H1 (cell line): ENCODE data around the gene MADD. TPM values are rescaled to one million over a fixed set of nuclear protein-coding genes. Genes with fewer than 3 reads are reported as not detected.

Experiments used
- CTCF ChIA-PET: fragments of 300-600 bp; sonication (Branson Sonifier 250); formaldehyde crosslinking; loops from one replicate; lab custom pipeline; 2021; ENCODE audit not compliant: partially characterized antibody; lab: Charles Lee
- POLR2A ChIA-PET: fragments of 300-600 bp; sonication (Branson Sonifier 250); formaldehyde crosslinking; loops from one replicate; lab custom pipeline; 2021; ENCODE audit warnings: inconsistent platforms; ENCODE audit not compliant: partially characterized antibody; lab: Charles Lee
- DNase-seq, 2 experiments: peaks; one replicate each; pipeline versions ENCODE4 v3.0.0 to v3.0.0-alpha.2; 2010 to 2022; ENCODE audit warnings: low spot score in 2 of 2, low read depth in 1 of 2, mixed read lengths in 1 of 2
- FAIRE-seq: peaks from 2 replicates; lab custom pipeline; 2011; peaks lifted over from hg19 to GRCh38; lab: Jason Lieb, UNC
- H2AFZ ChIP-seq: 2 replicates; pipeline ENCODE4 v1.8.1; 2012; ENCODE audit warnings: low read length, inconsistent platforms
- H2AK5ac ChIP-seq: 2 replicates; pipeline ENCODE4 v1.6.1; 2013; ENCODE audit warnings: low read depth, low read length
- H2BK120ac ChIP-seq: replicated peaks from 2 replicates; pipeline ENCODE3; 2013; ENCODE audit warnings: low read depth, low read length, inconsistent platforms
- H2BK12ac ChIP-seq: 2 replicates; pipeline ENCODE4 v1.6.1; 2013; ENCODE audit warnings: low read depth, low read length
- H2BK15ac ChIP-seq: 2 replicates; pipeline ENCODE4 v1.6.1; 2013; ENCODE audit warnings: low read length
- H2BK20ac ChIP-seq: 2 replicates; pipeline ENCODE4 v1.6.1; 2013; ENCODE audit warnings: low read length
- H2BK5ac ChIP-seq: 2 replicates; pipeline ENCODE4 v1.6.1; 2013; ENCODE audit warnings: low read depth, low read length
- H3K14ac ChIP-seq: 2 replicates; pipeline ENCODE4 v1.6.1; 2013; ENCODE audit warnings: inconsistent platforms; ENCODE audit not compliant: insufficient read length
- H3K18ac ChIP-seq: 2 replicates; pipeline ENCODE4 v1.6.1; 2013; ENCODE audit warnings: low read length; ENCODE audit errors: extremely low read depth
- H3K23ac ChIP-seq: 2 replicates; pipeline ENCODE4 v1.6.1; 2013; ENCODE audit warnings: inconsistent platforms; ENCODE audit not compliant: insufficient read length
- H3K23me2 ChIP-seq: 2 replicates; pipeline ENCODE4 v1.6.1; 2013; ENCODE audit warnings: low read depth, low read length
- H3K27ac ChIP-seq: 2 replicates; pipeline ENCODE4 v1.6.1; 2011; ENCODE audit warnings: low read depth, low read length, inconsistent platforms
- H3K27me3 ChIP-seq, 4 experiments: replicated peaks in 1 of 4; 1 replicate in 1 of 4; 2 replicates in 3 of 4; pipeline versions ENCODE4 v1.6.1 to v1.8.1; 2011 to 2013; ENCODE audit warnings: low read length in 3 of 4, mild to moderate bottlenecking in 3 of 4, inconsistent platforms in 2 of 4, mixed read lengths in 2 of 4, moderate library complexity in 1 of 4; ENCODE audit not compliant: control insufficient read depth in 3 of 4, insufficient read depth in 3 of 4; ENCODE audit errors: extremely low read depth in 1 of 4
- H3K36me3 ChIP-seq, 4 experiments: 2 replicates each; pipeline versions ENCODE4 v1.6.1 to v1.8.1; 2011 to 2013; ENCODE audit warnings: mild to moderate bottlenecking in 4 of 4, low read length in 3 of 4, moderate library complexity in 2 of 4, control low read depth in 1 of 4, inconsistent platforms in 1 of 4; ENCODE audit not compliant: insufficient read depth in 4 of 4, control insufficient read depth in 2 of 4
- H3K4ac ChIP-seq: replicated peaks from 2 replicates; pipeline ENCODE3; 2013; ENCODE audit warnings: low read length, low read depth, mixed read lengths, inconsistent platforms; ENCODE audit not compliant: insufficient read length
- H3K4me1 ChIP-seq, 4 experiments: replicated peaks in 1 of 4; 1 replicate in 1 of 4; 2 replicates in 3 of 4; pipeline versions ENCODE4 v1.6.1 to v1.8.1; 2011 to 2013; ENCODE audit warnings: low read length in 3 of 4, inconsistent platforms in 2 of 4, mixed read lengths in 1 of 4; ENCODE audit not compliant: insufficient read depth in 4 of 4, control insufficient read depth in 3 of 4
- H3K4me2 ChIP-seq, 2 experiments: 2 replicates each; pipeline versions ENCODE4 v1.6.1 to v1.8.1; 2011 to 2013; ENCODE audit warnings: low read depth in 2 of 2, low read length in 2 of 2, control low read depth in 1 of 2, inconsistent platforms in 1 of 2, mild to moderate bottlenecking in 1 of 2; ENCODE audit not compliant: insufficient read depth in 1 of 2
- H3K4me3 ChIP-seq, 4 experiments: fragments of 200-600, 300-600 bp in 1 of 4; sonication (generic), shearing (Covaris generic), sonication (Bioruptor Twin) in 1 of 4; 2 replicates each; pipeline versions ENCODE4 v1.5.1 to v1.8.1; 2011 to 2016; ENCODE audit warnings: low read length in 4 of 4, low read depth in 3 of 4, control low read depth in 2 of 4, inconsistent platforms in 2 of 4, mild to moderate bottlenecking in 2 of 4, mixed read lengths in 1 of 4, moderate library complexity in 1 of 4; ENCODE audit not compliant: insufficient read depth in 2 of 4; ENCODE audit errors: extremely low read depth in 1 of 4
- H3K56ac ChIP-seq: replicated peaks from 2 replicates; pipeline ENCODE3; 2013; ENCODE audit warnings: low read depth, mild to moderate bottlenecking, mixed read lengths, low read length, inconsistent platforms; ENCODE audit not compliant: insufficient read length
- H3K79me1 ChIP-seq: 2 replicates; pipeline ENCODE4 v1.6.1; 2013; ENCODE audit warnings: low read depth, low read length, control low read depth
- H3K79me2 ChIP-seq, 2 experiments: 2 replicates each; pipeline versions ENCODE4 v1.6.1 to v1.8.1; 2012 to 2013; ENCODE audit warnings: low read length in 2 of 2, mild to moderate bottlenecking in 2 of 2, inconsistent platforms in 1 of 2; ENCODE audit not compliant: insufficient read depth in 2 of 2, control insufficient read depth in 1 of 2
- H3K9ac ChIP-seq, 4 experiments: replicated peaks in 1 of 4; 1 replicate in 1 of 4; 2 replicates in 3 of 4; pipeline versions ENCODE4 v1.6.1 to v1.8.1; 2011 to 2013; ENCODE audit warnings: low read depth in 3 of 4, low read length in 3 of 4, control low read depth in 2 of 4, mild to moderate bottlenecking in 2 of 4, moderate library complexity in 2 of 4, inconsistent platforms in 1 of 4; ENCODE audit errors: extremely low read depth in 1 of 4
- H3K9me3 ChIP-seq, 2 experiments: 2 replicates each; pipeline versions ENCODE4 v1.6.1 to v1.8.1; 2012 to 2013; ENCODE audit warnings: mild to moderate bottlenecking in 2 of 2, moderate library complexity in 2 of 2, control low read depth in 1 of 2, inconsistent platforms in 1 of 2, low read depth in 1 of 2, low read length in 1 of 2, mixed read lengths in 1 of 2; ENCODE audit not compliant: insufficient read depth in 2 of 2
- H4K20me1 ChIP-seq, 2 experiments: replicated peaks in 1 of 2; 2 replicates each; pipeline versions ENCODE3 to v1.8.1; 2011 to 2013; ENCODE audit warnings: inconsistent platforms in 2 of 2, low read length in 2 of 2, mild to moderate bottlenecking in 1 of 2; ENCODE audit not compliant: insufficient read depth in 2 of 2, control insufficient read depth in 1 of 2
- H4K5ac ChIP-seq: 2 replicates; pipeline ENCODE4 v1.6.1; 2013; ENCODE audit warnings: low read length, low read depth, mixed read lengths, inconsistent platforms; ENCODE audit not compliant: insufficient read length
- H4K8ac ChIP-seq: 2 replicates; pipeline ENCODE4 v1.8.0; 2013; ENCODE audit warnings: mild to moderate bottlenecking, moderate library complexity, low read length, inconsistent platforms; ENCODE audit not compliant: insufficient read depth; ENCODE audit errors: extremely low read depth
- H4K91ac ChIP-seq: replicated peaks from 2 replicates; pipeline ENCODE3; 2013; ENCODE audit warnings: low read length, mixed read lengths, inconsistent platforms; ENCODE audit not compliant: insufficient read length
- EP300 ChIP-seq, 2 experiments: IDR thresholded peaks; 1 replicate in 1 of 2; 2 replicates in 1 of 2; pipeline ENCODE4 v1.6.1; 2011 to 2012; ENCODE audit warnings: low read depth in 2 of 2, low read length in 2 of 2, mild to moderate bottlenecking in 2 of 2, borderline replicate concordance in 1 of 2, inconsistent platforms in 1 of 2, moderate library complexity in 1 of 2
- EZH2 ChIP-seq: fragments of 200-600 bp; sonication (generic); IDR thresholded peaks from 2 replicates; pipeline ENCODE4 v1.7.1; 2012; ENCODE audit warnings: low read depth, mild to moderate bottlenecking, moderate library complexity, low read length, inconsistent platforms; ENCODE audit not compliant: severe bottlenecking
- FOSL1 ChIP-seq: IDR thresholded peaks from 2 replicates; pipeline ENCODE4 v1.6.1; 2011; ENCODE audit warnings: mild to moderate bottlenecking, low read depth, low read length, moderate library complexity; ENCODE audit not compliant: insufficient read depth
- POLR2AphosphoS5 ChIP-seq: IDR thresholded peaks from 2 replicates; pipeline ENCODE4 v1.6.1; 2011; ENCODE audit warnings: low read depth, low read length
- TEAD4 ChIP-seq: IDR thresholded peaks from 2 replicates; pipeline ENCODE4 v1.6.1; 2012; ENCODE audit warnings: low read depth, low read length, inconsistent platforms, mixed read lengths
- WGBS, 2 experiments: shearing (Covaris generic) in 1 of 2; methylation state at CpG; one replicate each; pipeline versions ENCODE4 v1.1.6 to v1.1.7; 2013 to 2015; ENCODE audit warnings: low lambda C conversion rate in 2 of 2, mixed read lengths in 2 of 2, inconsistent platforms in 1 of 2, low coverage in 1 of 2, missing lambda C conversion rate in 1 of 2; ENCODE audit not compliant: insufficient replicate concordance in 2 of 2, insufficient coverage in 1 of 2, insufficient read length in 1 of 2; ENCODE audit errors: extremely low coverage in 1 of 2, missing lambda C conversion rate in 1 of 2; 5-methylcytosine and 5-hydroxymethylcytosine counted together
- polyA plus RNA-seq, 7 experiments: library from polyadenylated mRNA; depleted of rRNA in 3 of 7; stranded (reverse) in 5 of 7; unstranded in 2 of 7; fragments of >200 nt in 5 of 7; fragments of 200-250 nt in 2 of 7; gene quantifications; 1 replicate in 5 of 7; 2 replicates in 1 of 7; 4 replicates in 1 of 7; pipeline versions ENCODE4 v1.2.1 to v1.2.3, GENCODE V29; 2011 to 2013; ENCODE audit warnings: missing spikeins in 2 of 7, mixed read lengths in 2 of 7
- total RNA-seq: library from RNA; stranded (reverse); fragmentation: NEBNext Ultra II Directional; extraction: Animal tissue kit (Norgen Biotek cat#: 25700); gene quantifications from 2 replicates; pipeline ENCODE4 v1.2.1, GENCODE V29; 2021

Gene MADD
- total and polyA plus RNA-seq, 2 of the 8 experiments (the other 6 are each of a cell fraction or from before 2014, with no cell fraction given): 32.5 to 45.4 TPM

DNA sequence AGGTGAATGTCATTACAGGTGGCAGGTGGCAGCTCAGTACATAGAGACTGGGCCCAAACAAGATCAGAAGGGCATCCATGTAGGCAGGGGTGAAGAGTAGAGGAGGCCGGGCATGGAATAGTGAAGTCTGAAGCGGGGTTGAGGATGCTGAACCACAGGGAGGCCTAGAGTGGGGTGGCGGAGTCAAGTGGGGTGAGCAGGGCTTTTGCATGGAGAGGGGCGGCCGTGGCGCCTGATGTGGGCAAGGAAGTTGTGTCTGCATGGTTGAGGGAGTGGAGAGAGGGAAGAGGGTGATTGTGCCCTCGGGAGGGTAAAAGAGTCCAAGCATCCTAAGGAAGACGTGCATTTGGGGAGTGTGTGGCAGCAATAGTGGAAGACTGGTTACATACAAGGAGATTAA, 40.8 kb upstream of the MADD start:
- Histone ChIP-seq H2BK120ac (no peak overlapping the region), H2BK15ac (no peak overlapping the region), H3K9me3 (no peaks in the 10 kb centered on the region), H2BK20ac (no peak overlapping the region), H3K4me1 (no peaks in the 10 kb centered on the region), H2BK5ac (no peak overlapping the region), H3K4ac (no peak overlapping the region), H3K23ac (no peak overlapping the region), H3K23me2 (no peaks in the 10 kb centered on the region), H4K20me1 (peaks cover 0 to 4% of the 10 kb centered on the region in 2 experiments), H3K9ac (no peak overlapping the region), H4K8ac (no peak overlapping the region), H3K4me2 (no peak overlapping the region), H3K56ac (no peak overlapping the region), H2AK5ac (no peak overlapping the region), H3K18ac (no peak overlapping the region), H2AFZ (no peak overlapping the region), H3K79me1 (no peaks in the 10 kb centered on the region), H3K4me3 (no peak overlapping the region), H3K36me3 (peaks cover 0 to 30% (median 16%) of the 10 kb centered on the region in 4 experiments; a peak in 5 of 8 replicates), H3K14ac (no peak overlapping the region), H3K27ac (no peak overlapping the region), H3K27me3 (no peaks in the 10 kb centered on the region), H4K5ac (no peak overlapping the region), H2BK12ac (no peak overlapping the region), H4K91ac (no peak overlapping the region), H3K79me2 (no peaks in the 10 kb centered on the region)
- TF ChIP-seq EP300 (IDR thresholded peaks at IDR 0.05; ENCODE audit: borderline replicate concordance in 1 of 2, low read depth in 2 of 2, low read length in 2 of 2) (no peak), EZH2 (no peak), FOSL1 (no peak), TEAD4 (no peak), POLR2AphosphoS5 (no peak)
- POLR2A ChIA-PET: interaction anchor here (0.7 to 11.9 kb wide), 3 partner anchors 10 to 56 kb away, joined by 3 to 138 read pairs (median 3); partner anchors contain the start of gene ACP2
- DNase-seq (no peak), FAIRE-seq (no peak)
- WGBS, 2 experiments: 89% methylated on average over 8 of the region's 8 CpGs; no CpG with 5 or more reads in 1 of the 2 experiments
- CTCF ChIA-PET: interaction anchor here (0.7 to 11.4 kb wide), 7 partner anchors 11 to 609 kb away, joined by 3 to 107 read pairs (median 7); partner anchors contain the start of genes ARFGAP2, DDB2 and NR1H3
